ENCODE results near the gene UCK2.

The UCK2 gene

DNA sequence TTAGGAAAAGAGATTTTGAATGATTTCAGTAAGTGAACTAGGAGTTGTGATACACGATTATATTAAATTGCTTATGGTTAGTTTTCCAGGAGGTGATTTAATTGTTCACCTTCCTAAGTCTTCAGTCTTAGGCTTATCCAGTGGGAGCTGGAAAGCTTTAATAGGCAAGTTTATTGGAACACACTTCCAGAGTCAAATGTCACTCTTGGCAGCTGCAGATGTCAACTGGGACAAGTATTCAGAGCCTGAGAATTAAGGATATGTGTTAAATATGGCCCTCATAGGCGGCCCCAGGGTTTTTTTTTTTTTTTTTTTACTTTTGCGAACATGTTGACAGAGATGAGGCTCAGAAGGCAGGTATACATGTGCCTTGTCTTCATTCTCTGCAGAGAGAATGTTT is 29.2 kb downstream of the UCK2 start:
- DNase-seq: no peak

DNA sequence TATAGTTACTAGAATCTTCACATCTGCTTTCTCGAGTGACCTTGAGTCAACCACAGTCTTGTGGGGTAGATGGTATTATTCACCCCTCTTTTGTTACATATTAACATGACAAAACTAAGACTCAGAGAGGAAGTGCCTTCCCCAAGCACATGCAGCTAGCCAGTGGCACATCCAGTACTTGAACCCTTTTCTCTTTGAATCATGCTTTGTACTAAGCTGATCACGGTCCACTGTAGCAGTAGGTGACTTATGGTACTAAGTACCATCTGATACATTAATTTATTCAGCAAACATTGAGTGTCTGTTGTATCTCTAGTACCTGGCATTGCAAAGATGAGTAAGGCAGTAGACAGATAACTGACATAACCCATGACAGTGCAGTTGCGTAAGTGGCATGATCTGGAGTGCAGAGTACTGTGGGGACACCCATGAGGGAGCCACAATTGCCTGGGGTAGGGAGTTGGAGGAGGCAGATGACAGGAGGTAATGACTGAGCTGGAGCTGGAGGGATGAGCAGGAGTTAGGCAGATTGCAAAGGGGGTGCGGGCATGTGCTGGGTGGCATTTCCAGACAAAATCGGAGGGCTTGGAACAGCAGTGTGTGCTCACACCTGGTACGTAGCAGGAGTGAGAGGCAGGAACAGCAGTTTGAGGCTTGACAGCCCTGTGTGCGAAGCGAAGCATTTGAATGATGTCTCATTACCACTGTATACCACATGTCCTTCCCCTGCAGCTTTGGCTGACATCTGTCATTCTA is 29.8 kb downstream of the UCK2 start:
- no peak for DNase-seq

DNA sequence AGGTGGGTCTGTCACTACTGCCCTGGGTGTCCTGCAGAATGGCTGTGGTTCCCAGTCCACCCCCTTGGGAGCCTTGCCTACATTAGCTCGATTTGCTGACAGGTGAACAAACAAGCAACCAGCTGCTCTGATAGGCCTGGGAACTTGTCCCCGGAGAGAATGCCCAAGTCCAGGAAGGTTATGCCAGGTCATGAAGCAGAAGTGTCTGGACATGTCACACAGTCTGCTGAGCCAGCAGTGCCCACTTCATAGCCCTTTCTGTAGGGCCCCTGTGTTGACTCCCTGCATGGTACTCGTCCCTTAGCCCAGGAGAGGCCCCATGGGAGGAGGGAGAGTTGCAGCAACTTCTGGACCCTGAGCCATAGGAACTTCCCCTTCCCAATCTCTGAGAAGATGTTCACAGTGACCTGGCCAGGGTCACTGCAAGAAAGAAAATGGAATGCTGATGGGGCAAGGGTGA is 31.0 kb downstream of the UCK2 start:
- peak; percentile 94 for DNase-seq

DNA sequence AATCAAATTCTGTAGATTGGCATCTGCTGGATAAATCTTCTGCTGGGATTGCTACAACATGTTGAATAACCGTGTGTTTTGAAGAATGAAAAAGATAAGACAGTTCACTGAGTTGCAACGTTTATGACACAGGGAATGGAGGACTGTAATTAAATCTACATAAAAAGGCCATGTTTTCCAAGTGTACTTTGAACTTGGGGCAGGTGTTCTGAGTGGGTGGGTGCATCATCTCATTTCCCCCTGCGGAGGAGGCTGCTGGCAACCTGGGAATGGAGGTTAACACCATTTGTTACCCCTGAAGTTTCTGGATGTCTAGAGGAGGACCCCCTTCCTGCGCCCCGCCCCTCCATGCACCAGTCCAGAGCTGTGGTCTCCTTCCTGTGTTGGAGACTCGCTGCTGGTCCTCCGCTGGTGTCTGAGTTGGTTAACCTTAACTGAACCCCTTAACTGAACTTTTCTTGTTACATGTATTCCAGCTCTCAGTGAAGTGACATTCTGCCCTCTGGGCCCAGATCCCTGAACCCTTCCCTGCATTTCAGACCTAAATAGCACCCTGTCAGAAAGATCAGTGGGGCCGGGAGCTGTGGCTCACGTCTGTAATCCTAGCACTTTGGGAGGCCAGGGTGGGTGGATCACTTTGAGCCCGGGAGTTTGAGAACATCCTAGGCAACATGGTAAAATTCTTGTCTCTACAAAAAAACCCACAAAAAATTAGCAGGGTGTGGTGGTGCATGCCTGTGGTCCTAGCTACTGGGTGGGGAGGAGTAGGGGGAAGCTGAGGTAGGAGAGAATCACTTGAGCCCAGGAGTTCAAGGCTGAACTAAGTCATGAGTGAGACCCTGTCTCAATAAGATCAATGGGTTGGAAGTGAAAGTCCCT is 31.8 kb downstream of the UCK2 start:
- no peak for DNase-seq

DNA sequence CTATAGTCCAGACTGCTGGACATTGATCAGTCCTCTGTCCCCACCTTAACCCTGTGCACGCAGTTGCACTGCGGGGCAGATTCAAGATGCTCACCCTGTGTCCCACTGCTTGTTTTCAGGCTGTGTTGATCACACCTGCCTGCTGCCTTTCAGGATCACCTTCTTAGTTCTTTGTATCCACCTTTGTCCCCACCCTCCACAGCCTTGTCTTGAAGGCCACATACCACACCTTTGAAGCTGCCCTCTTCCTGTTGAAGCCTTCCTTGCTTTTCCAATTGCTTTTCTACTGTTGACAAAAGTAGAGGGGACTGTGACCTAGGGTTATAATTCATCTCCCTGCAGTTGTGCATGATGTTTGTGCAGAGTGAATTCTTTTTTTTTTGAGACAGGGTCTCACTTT is 32.7 kb downstream of the UCK2 start:
- DNase-seq: no peak

DNA sequence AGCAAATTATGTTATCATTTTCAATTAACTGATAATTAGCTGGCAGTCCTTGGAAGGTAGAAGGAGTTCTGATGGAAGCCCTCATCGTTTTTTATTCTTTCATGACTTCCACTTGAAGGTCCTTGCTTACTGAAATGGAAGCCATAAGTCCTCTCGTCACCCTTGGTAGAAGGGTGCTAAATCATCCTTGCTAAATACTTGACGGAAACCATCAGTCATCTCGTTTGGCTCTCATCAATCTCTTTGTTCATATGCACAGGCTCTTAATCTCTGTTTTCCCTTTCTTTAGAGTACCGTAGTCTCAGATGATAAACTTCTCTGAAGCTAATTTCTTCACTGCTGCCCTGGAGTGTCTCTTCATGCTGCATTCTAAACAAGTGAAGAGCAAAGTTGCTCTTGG is 34.5 kb downstream of the UCK2 start:
- no peak for DNase-seq

DNA sequence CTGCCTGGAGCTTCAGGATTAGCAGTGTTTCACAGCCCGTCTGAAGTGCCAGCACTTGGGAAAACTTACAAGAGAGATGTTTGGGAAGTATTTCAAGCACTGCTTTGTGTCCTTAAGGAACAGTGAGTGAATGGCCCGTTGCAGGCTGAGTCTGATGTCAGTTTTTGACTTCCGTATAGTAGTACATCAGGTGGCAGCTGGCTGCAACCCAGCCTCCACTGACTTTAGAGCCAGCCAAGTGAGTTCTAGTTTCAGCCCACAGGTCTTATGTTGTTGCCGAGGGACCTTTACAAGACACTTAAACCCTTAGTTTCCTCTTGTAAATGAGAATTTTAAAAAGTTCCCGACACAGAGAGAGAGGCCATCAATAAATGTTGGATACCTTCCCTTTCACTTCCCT is 35.0 kb downstream of the UCK2 start:
- no peak for DNase-seq

DNA sequence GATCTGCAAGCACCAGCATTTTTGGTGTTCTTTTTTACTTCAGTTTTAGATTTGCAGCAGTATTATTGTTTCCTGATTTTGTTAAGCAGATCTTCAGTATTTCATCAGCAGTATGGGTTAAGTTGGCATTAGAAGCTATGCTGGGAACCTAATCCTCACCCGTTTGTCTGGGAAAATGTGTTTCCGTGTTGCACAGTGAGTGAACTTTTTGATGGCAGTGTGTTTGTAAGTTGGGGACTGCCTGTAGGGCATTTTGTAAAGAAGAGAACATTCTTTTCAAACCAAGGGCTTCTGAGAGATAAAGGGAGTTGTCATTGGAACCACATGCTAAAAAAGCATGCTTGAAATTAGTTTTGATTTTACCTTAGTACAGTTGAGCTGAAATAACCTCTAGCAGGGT is 35.9 kb downstream of the UCK2 start:
- no peak for DNase-seq

DNA sequence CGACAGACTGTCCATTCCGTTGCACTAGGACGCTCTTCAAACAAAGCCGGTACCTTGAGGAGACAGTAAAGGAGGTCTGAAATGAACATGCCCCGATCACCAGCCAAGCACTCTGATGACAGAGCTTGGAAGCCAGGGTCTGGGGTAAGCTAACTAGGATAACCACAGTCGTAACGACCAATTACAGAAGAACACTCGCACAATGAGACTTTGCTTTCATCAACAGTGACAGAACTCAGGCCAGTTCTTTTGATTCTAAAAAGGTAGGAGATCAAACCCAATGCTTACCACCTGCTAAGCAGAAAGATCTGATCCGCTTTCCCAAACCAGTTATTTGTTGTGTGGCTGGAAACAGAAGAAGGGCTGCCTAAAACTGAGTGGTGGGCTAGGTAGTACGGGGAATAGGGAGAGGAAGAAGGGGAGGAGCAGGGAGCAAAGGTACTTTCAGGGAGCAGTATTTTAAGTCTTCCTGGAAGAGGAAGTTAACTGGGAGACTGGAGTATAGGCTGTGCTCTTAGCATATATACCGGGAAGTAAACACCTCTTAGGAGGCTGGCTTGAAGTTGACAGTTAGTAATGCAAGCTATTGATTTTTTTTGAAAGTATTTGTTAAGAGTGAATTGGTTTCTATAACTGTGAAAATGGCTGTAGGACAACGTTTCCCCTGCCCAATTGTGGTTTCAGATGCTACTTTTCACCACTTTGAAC is 38.4 kb downstream of the UCK2 start:
- no peak for DNase-seq

DNA sequence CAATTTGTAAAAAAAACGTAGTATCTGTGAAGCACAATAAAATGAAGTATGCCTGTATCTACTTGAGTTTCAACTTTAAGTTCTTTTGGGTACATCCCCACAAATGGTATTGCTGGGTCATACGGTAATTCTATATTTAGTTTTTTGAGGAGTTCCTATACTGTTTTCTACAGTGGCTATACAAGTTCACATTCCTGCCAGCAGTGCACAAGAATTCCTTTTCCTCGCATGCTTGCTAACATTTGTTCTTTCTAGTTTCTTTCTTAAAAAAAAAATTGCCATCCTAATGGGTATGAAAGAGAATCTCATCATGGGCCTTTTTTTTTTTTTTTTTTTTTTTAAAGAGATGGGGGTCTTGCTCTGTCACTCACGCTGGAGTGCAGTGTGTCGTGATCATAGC is 41.9 kb downstream of the UCK2 start:
- no peak for DNase-seq

DNA sequence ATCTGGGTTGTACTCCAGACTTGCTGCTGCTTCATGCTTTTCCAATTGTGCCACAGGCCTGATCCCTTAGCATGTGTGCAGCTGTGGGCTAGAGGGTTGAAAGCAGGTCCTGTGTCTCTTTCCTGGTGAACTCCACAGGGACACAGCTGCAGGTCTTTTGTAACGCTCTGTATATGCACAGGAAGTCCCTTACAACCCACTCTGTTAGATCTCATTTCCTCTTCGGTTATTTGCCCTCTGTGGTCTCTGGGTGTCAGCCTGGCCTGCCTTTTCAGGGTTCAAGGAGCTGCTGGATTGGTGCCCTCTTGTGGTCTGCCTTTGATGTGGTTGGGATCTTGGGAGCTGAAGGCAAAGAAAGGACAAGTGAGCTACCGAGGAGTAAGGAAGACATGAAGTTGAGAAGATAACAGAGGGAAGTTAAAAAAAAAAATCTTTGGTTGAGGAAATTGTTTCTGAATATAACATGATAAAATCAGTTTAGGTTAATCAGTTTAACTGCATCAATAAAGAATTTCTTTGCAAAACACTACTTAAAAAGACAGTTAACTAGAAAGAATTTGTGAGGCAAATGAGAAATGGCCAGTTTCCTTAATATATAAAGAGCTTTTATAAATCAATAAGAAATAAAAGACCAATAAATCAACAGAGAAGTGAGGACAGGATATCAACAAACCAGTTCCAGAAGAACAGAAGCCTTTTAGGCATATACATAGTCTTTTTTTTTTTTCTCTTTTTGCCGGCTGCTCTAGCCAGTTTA is 44.1 kb downstream of the UCK2 start:
- DNase-seq: peak; percentile 94

DNA sequence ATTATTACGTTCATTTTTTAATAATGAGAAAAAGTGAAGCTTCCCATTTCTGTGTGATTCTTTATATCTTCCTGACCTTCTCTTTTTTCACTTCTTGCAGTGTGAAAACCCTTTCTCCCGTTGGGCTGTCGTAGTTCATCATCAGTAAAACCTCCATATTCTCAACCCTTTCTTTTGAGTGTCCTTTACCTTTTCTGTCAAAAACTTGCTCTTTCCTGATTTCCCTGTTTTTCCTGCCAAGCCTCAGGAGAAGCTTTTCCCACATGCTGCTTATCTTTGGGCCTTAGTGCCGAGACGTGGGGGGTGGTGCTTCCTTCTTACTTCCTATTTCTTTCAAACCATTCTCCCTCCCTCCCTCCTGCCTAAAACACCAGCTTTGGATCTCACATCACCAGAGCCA is 46.1 kb downstream of the UCK2 start:
- no peak for DNase-seq

DNA sequence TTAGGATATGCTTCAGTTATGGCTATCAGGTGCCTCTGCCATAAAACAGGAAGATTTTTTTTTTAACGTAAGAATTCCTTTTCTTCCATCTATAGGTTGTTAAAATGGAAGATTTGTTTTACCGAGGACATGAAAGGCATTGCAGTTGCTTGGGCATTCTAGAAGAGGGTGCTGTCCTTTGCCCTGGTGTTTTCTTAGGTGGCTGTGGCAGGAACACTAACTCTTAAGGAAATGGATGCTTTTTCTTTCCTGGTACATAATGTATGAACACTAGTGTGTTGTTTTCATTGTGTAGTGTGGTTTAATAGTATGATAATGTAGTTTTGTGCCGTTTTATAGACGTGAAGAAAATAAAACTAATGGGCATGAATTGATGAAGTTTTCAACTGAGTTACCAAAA is 47.2 kb downstream of the UCK2 start:
- DNase-seq: no peak

DNA sequence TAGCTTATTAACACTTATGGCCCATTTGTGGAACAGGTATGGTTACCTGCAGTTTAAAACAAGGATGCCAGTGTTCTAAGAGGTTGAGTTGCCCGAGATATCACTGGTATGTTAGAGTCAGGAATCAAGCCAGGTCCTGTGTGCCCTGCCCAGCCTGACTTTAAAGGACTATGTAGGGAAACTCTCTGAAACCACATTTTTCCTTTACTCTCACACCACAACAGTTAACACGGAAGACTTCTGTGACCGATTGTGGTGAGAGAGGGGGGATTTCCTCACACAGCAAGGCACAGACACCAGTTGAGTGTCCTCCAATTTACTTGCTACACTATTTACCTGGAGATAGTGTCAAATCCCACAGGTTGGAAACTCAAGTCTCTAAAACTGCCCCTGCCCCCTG is 47.8 kb downstream of the UCK2 start:
- no peak for DNase-seq

DNA sequence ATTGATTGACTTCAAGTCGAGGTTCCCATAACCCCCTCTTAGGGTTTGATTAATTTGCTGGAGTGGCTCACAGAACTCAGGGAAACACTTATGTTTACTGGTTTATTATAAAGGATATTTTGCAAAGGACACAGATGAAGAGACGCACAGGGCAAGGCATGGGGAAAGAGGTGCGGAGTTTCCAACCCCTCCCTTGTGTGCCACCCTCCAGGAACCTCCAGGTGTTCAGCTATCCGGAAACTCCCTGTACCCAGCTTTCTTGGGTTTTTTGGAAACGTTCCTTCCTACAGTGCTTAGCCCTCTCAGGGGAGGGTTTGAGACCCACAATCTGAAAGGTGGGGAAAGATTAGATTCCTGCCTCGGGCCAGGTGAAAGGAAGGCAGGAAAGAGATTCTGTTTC is 48.2 kb downstream of the UCK2 start:
- DNase-seq: no peak

DNA sequence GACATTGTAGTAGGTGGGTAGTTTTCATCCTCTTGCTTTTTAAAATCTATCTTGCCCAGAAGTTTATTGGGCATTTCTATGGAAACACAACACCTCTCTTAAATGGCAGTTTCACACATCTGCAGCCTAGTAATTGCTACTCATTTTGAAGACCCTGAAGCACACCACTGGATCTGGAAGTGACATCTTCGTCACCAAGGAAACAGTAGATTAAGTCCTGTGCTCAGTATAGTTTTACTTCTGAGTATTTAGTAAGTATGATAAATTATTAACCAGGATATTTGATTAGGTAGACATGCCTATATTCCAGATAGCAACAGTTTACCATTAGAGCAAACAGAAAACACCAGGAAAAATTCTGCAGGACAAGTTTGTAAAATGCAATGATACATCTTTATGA is 48.7 kb downstream of the UCK2 start:
- DNase-seq: no peak

DNA sequence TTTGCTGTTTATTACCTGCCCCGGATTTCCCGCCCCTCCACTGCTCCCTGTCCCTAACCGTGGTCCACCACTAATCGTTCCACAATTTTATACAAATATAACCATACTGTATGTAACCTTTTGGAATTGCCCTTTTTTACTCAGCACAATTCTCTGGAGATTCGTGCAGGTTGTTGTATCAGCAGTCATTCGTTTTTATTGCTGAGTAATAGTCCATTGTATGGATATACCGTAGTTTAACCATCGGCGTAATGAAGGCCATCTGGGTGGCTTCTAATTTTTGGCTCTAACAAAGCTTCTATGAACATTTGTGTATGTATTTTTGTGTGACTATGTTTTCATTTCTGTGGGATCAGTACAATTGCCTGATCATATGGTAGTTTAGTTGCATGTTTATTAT is 50.0 kb downstream of the UCK2 start:
- no peak for DNase-seq

DNA sequence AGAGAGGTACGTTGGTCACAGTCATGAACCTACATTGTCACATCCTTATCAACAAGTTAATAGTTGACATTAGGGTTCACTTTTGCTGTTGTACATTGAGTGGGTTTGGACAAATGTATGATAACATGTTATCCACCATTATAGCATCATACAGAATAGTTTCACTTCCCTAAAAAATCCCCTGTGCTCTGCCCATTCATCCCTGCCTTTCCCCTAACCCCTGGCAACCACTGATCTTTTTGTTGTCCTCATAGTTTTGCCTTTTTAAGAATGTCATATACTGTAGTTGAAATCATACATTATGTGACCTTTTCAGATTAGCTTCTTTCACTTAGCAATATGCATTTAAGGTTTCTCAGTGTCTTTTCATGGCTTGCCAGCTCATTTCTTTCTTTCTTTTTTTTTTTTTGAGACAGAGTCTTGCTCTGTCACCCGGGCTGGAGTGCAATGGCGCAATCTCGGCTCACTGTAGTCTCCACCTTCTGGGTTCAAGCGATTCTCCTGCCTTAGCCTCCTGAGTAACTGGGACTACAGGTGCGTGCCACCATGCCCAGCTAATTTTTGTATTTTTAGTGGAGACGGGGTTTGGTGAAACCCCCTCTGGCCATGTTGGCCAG is 50.6 kb downstream of the UCK2 start:
- DNase-seq: no peak

DNA sequence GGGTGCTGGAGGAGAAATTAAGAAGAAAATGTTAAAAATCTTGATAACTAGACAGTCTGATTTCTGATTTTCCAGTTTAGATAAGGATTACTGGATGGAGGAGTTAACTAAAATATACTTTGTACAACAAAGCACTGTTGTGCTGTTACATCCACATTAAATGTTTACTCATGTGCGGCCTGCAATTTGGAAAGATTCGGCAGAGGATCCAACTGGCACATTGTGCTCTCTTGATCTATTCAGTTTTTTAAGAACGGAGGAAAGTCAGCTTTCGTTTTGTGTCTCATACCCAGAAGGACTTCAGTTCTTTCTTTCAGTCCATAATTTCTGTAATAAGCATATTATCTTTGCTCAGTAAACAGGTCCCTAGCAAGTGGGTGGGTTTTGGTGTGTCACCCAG is 52.5 kb downstream of the UCK2 start:
- no peak for DNase-seq

DNA sequence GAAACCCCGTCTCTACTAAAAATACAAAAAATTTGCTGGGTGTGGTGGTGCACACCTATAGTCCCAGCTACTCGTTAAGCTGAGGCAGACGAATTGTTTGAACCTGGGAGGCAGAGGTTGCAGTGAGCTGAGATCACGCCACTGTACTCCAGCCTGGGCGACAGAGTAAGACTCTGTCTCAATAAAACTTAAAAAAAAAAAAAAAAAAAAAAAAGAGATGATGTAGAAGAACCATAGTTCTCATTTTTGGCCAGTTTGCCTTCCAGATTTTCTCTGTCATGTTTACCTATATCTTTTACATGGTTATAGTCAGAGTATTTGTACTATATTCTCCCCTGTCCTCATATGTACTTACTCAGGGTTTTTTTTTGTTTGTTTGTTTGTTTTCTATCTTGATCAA is 53.6 kb downstream of the UCK2 start:
- no peak for DNase-seq

DNA sequence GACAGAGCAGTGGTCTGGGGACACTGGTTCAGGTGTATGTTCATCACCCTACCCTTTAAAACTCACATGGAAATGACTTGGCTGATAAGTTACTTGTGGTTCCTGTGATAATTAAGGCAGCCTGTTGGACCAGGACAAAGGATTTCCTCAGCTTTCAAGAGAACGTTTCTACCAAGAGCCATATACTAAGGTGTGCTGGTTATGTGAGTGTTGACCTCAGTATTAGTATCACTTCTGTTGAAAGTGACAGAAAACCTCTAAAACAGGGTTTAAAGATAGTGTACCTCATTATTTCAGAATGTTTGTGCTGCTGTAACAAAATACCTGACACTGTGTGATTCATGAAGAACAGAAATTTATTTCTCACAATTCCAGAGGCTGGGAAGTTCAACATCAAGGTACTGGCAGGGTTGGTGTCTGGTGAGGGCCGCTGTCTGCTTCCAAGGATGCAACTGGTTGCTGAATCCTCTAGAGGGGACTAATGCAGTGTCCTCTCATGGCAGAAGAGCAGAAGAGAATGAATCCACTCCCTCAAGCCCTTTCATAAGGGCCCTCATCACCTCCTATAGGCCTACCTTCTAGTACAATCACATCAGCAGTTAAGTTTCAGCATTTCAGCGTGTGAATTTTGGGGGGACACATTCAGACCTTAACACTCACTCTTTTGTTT is 54.9 kb downstream of the UCK2 start:
- DNase-seq: no peak

DNA sequence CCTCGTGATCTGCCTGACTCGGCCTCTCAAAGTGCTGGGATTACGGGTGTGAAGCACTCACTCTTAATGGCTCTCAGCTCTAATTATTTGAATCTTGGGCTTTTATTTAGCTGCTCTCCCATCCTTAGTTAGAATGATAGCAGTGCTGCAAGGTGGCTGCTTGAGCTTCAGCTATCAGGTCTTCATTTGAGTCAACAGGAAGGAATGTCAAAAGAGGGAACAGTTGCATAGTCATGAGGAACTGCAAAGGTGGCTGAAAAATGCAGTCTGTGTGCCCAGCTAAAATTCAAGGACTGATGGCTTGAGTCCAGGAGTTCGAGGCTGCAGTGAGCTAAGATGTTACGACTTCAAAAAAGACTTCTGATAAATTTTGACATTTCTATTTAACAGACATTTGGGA is 55.6 kb downstream of the UCK2 start:
- no peak for DNase-seq

Data from DMS153 (cell line).